Stimulated activated CD4-positive, alpha-beta T cell treated with anti-CD3 and anti-CD28 coated beads, Interleukin-12 subunit alpha, Interleukin-12 subunit beta, amount 100 ng/mL, for 4 hours (primary cell): ENCODE results near the gene MTR.

Source experiments
- DNase-seq: peaks from one replicate; pipeline ENCODE4 v3.0.0-alpha.2; 2020

Gene MTR

DNA sequence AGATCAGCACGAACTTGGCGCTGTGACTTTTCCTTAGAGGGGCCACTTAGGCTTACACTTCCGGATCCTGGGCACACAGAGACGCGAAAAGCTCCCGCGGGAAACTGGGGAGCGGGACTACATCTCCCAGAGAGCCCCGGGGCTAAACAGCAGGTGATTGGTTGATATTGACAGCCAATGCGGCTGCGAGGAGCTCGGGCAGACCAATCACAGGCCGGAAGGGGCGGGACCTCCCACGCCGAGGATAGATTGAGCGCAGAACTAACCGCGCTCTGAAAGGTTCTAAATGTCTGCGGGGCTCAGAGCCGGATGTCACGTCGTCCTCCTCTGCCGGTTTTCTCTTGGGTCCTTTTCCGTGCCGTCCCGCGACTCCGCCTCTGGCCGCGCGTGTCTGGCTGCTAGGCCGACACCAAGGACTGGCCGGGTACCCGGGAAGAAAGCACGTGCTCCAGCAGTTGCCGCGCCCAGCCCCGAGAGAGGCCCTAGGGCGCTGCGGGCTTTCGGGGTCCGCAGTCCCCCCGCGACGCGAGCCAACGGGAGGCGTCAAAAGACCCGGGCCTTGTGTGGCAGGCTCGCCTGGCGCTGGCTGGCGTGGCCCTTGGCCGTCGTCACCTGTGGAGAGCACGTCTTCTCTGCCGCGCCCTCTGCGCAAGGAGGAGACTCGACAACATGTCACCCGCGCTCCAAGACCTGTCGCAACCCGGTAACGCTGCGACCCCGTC is at the start of gene MTR:
TSS of gene MTR (plus strand) at position 258 of the 722 bp plus-strand sequence. CDS start at position 670, 412 bp downstream.
- peak; percentile 94 for DNase-seq

DNA sequence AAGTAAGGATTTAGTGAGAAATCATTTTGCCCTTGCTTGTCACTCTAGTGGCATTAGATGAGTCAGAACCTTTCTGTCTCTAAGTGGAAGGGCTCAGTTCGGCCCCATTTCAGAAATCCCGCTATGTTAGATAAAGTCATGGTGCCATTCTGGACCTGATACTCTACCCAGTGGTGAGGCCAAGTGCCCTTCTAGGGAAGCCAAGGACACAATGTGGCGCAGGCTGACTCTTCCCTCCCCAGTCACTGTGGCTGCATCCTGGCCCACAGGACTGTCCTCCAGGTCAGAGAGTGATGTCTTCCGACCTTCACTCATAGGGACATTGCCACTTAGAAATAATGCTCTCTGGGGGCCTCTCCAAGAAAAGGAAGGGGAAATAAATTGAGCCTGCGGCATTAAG is 48.3 kb upstream of the MTR start:
- DNase-seq: no peak

DNA sequence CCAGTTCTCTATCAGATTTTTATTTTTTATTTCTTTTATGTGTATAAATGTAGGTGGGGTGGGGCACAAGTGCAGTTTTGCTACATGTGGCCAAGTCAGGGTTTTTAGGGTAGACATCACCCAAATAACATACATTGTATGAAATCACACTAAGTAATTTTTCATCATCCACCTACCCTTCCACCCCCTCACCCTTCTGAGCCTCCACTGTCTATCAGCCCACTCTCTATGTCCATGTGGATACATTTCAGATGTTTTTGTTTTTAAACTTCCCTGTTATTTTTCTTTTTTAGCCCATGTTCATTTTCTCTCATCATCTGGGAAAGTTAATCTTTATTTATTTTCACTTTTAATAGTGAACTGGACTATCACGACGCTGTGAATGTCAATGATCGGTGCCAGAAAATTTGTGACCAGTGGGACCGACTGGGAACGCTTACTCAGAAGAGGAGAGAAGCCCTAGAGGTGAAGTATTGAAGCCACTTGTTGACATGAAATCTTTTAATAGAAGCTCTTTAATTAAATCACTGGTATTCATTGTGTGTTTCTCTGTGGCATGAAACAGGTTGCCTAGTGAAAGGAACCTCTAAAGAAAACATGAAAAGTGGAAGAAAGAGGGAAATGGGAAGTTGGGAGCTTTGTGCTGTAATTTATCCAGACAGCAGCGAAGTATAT is 47.6 kb upstream of the MTR start:
- no peak for DNase-seq

DNA sequence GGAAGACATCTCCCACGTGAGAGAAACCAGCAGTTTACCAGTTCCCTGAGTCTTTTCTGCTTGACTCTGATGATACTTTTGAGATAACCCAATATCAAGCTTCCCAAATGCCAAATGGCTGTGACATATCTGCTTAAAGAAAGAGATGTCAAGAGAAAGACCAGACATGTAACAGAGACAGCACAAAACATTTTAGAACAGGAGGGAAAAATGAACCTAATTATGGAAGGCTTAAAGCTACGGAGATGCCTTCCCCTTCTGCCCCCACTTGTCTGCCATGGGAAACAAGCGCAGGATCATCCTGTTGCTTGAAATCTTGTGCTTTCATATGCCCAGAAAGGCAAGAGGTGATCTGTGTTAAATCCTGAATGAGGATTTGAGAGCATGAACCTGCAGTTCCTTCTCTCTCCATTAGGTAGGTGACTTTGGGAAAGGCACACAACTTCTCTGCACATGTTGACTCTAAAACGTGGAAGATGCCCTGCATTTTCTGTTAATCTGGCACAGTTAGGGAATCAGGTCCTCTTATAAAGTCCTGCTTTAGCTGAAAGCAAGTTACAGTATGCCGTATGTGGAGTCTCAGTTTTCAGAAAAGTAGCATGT is 46.7 kb upstream of the MTR start:
- no peak for DNase-seq

DNA sequence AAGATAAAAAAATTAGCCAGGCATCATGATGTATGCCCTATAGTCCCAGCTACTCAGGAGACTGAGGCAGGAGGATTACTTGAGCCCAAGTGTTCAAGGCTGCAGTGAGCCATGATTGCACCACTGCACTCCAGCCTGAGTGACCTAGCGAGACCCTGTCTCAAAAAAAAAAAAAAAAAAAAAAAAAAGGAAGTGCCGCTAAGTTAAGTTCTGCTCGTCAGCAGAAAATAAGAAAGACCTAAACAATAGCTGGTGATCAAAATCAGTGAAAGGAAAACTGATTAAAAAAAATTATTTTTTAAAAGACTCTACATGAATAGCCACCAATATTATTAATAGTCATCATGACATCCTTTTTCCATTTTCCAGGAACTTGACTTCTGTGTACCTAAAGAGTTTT is 44.2 kb upstream of the MTR start:
- no peak for DNase-seq

DNA sequence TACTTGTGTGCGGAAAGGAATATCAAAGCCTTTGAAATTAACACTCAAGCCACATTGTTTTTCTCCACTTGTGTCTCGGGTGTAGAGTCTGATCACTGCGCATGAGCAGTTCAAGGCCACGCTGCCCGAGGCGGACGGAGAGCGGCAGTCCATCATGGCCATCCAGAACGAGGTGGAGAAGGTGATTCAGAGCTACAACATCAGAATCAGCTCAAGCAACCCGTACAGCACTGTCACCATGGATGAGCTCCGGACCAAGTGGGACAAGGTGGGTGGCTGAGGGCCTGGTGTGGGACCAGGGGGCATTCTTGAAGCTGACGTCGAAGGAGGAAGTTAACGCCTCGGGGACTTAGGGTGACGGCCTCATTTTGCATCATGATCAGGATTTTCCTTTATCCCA is 43.7 kb upstream of the MTR start:
- DNase-seq: no peak

DNA sequence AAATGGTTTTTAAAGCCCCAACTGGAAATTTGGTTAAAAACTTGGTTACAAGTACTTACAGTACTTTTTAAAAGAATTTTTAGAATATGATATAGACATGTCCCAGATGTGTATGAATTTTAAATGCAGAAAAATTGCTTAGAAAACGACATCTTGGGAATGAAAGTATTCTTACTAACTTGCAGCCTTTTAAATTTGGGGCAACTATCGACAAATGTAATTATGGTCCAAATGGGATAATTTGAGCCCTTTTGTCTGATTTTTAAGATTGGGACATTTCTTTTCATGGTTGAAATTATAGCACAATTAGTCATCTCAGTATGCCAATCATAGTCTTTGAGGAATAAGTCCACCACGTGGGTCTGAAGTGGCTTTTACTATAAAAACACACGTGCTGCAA is 43.2 kb upstream of the MTR start:
- no peak for DNase-seq

DNA sequence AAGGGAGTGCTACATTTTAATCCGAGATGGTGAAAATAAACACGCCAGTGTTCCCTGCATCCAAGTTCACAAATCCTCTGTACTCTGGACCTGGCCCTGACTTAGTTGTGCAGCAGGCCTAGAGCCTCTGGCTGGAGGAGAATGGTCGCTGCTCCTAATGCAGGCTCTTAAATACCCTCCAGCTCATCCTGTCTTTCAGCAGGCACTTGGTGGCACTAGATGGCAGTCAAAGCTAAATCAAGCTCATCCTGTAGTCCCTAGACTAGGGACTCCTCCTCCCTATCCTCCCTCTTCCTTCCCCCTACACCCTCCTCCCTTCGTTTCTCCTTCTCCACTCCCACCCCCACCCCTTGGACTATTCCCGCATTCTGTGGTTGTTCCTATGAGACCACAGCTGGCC is 41.6 kb upstream of the MTR start:
- no peak for DNase-seq

DNA sequence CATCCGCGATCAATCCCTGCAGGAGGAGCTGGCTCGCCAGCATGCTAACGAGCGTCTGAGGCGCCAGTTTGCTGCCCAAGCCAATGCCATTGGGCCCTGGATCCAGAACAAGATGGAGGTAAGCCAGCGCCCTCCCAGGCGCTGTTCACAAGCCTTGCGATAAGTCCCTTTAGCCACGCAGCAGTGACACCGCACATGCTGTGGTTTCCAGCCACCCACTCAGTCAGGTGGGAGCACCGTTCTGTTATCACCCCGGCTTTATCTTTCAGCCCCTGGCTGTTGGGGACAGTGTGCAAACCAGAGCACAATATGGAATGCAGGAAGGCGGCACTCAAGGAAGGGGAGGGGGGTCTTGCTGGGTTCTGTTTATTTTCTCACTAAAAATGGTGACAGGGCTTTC is 41.1 kb upstream of the MTR start:
- no peak for DNase-seq

DNA sequence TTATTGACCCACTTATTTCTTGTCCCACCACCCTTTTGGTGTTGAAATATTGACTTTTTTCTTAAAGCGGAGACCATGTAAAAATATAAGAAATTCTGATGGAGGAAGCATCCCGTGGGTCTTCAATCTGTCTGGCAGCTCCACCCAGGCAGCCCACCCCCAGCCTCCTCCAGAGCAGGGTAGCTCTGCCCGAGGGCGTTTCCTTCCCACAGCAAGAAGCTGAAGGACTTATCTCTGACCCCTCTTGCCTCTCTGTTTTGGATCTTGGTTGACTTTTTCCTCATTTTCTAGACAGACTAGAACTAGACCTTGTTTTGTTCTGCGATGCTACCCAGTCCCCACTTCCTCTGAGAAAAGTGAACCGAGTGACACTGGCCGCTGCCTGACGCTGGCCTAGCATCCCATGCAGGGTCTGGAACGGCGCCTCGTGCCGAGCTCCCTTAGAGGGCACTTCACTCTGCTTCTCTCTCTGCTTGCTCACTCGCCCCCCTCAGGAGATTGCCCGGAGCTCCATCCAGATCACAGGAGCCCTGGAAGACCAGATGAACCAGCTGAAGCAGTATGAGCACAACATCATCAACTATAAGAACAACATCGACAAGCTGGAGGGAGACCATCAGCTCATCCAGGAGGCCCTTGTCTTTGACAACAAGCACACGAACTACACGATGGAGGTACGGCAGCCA is 40.4 kb upstream of the MTR start:
- DNase-seq: no peak

DNA sequence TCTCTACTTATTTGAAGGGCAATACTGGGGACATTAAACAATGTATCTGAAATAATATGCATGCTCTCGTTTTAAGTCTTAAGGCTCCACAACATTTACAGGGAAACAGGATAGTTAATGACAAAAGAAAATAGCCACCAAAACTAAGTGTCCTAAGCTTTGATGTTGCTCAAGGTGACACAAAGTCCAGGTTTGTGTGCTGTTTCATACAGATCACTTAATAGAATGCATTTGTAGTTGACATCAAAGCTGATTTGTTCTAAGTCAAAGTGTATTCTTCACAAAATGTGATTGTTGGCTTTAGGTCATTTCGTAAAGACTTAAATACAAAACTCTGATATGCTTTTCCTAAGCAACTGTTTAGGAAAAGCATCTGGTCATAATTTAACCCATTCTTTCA is 37.5 kb upstream of the MTR start:
- no peak for DNase-seq

DNA sequence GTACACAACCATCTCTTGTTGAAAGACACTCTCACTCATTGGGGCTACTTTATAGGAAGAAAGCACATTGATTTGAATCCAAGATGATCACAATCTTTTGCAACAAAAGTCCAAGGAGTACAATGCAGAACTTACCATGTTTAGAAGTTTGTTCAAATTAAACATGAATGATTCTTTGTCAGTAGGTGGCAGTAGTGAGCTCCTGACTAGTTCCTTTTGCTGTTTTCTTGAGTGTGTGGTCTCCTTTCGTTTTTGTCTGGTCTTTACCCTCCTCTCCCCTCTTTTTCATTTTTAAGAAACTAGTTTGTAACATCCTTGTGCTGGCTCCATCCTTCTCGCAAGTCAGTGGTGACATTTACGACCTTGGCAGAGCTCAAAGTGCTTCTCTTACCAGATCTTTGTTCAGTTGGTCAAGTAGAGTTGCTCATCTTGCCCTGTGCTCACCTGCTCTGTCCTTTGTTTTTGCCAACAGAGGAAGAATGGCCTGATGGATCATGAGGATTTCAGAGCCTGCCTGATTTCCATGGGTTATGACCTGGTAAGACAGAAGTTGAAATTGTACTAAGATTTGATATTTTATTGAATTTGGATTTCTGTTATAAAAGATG is 35.7 kb upstream of the MTR start:
- no peak for DNase-seq

DNA sequence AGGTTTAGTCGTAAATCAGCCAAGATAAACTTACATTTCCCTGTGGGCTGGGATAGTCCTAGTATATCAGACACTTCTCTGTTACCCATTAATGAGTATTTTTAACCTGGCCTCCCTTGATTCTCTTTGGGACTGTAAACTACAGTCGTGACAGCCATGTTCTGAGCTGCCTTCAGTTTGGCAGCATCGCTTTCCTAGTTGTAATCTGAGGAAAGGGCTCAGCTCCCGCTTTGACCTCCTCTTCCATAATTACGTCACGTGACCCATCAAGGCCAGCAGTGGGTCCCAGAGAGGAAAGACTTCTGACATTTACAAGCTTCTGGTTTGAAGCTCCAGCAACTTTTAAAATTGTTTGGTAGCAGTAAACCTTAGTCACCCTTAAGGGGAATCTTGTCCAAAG is 34.6 kb upstream of the MTR start:
- DNase-seq: no peak

DNA sequence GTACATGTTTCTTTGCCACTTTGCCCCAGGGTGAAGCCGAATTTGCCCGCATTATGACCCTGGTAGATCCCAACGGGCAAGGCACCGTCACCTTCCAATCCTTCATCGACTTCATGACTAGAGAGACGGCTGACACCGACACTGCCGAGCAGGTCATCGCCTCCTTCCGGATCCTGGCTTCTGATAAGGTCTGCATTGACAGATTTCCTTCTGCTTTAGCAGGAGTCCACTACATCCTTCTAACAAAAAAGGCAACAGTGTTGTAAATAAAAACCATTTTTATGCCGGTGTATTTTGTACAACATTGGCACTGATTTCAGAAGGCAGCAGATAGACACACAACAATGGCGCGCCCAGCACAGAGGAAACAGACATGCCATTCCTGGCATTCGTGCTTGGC is 34.1 kb upstream of the MTR start:
- no peak for DNase-seq

DNA sequence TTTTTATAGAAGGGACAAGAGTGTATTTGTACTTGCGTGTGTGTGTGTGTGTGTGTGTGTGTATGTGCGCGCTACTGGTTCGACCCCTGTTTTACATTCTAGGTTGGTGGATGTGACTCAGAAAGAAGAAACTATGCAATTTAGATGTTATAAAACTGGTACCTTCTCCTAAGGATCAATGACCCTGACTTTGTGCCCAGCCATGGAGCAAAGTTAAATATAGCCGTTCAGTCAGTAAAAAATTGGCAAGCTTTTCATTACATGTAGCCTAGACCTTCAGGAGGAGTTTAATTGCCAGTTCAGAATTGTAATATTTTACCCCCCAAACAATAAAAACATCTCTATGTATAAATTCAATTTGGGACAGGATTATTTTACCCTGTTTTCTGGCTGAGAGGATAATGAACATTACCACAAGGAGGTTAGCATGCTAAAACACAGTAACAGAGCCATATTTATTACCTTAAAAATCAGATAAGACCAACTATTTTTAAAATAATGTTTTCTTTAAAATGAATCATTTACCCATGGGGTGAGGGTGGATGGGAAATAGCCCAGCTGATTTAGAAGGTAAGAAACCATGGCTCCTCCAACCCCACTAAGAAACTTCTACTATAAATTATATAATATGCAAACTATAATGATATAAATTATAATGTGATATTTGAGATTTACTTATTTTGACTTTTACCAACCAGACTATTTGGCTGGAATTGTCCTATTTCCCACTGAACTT is 33.5 kb upstream of the MTR start:
- DNase-seq: no peak

DNA sequence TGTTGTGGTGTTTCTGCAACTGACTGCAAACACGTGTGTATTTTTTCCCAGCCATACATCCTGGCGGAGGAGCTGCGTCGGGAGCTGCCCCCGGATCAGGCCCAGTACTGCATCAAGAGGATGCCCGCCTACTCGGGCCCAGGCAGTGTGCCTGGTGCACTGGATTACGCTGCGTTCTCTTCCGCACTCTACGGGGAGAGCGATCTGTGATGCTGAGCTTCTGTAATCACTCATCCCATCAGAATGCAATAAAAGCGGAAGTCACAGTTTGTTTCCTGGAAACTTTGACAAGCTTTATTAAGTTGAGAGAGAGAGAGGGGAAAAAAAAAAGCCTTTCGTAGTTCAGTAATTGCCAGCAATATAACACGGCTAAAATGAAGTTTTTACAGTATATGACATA is 32.7 kb upstream of the MTR start:
- no peak for DNase-seq

DNA sequence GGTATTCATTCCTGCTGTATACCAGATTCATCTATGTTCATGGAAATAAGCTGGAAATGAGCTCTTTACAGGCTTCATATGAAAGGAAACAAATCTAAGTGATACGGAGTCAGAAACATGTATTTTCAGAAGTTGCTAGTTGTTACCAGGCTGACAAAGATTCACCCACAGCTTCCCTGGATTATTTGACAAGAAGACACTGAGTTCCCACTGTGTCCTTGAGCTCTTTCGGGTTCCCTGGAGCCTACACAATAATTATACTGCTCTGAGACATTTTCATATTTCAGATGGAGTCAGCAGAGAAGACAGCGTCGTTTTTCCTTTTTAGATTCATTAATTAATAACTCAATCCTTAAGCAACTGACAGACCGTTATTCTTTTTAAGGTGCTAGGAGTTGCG is 29.3 kb upstream of the MTR start:
- no peak for DNase-seq

DNA sequence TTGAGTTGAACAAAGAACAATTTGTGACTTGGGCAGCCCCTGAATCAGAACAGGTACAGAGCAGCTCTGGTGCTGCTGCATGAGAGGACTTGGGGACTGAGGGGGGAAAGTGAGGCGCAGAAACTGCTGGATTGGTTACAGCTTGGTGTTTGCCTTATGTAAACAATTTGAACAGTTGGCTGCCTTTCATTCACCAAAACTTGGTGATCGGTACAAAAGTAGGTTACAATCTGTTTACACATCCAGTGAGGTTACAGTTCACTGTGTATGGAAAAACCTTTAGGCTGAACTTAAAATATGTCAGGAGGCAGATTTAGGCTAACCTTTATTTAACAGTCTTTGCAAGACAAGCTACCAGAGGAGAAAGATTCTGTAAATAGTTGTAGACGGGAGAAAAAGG is 28.6 kb upstream of the MTR start:
- DNase-seq: no peak

DNA sequence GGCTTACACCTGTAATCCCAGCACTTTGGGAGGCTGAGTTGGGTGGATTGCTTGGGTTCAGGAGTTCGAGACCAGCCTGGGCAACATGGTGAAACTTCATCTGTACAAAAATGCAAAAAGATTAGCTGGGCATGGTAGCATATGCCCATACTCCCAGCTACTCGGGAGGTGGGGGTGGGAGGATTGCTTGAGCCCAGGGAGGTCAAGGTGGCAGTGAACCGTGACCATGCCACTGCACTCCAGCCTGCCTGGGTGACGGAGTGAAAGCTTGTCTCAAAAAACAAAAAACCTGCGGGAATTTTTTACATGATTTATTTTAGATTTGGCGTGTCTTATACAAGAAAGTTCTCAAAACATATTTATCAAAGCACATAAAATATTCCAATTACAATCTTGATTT is 27.8 kb upstream of the MTR start:
- no peak for DNase-seq

DNA sequence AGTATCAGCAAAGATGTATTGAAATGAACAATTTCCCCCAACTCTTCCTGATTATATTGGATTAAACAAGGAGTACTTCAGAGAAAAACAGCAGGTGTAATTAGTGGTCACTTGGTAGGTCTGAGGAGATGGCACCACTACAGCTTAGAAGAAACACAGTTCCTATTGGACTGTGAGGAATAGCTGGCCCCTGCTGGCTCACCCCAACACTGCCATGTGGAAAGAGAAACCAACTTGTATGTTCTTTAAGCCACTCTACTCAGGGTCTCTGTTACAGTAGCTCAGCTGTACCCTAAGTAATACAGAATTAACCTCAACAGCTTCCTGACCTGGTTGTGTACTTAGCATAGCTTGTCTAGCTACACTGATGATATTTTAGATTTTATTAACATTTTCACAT is 26.5 kb upstream of the MTR start:
- DNase-seq: no peak

DNA sequence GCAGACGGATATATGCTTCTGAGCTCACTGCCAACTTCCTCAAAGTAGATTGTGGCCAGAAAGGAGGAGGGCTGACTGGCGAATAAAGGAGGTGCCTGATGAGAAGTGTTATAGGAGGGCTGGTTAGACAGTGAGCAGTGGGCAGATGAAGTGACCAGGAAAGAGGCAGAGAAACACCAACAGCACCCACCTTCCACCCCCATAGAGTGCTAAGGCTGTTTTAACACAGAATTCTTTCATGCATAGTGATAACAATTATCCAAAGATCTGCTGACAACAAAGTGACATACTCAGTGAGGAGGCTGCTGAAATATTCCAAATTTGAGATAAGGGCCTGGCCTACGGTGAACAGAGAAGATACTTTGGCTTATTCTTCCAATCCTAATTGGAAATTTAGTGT is 21.2 kb upstream of the MTR start:
- no peak for DNase-seq

DNA sequence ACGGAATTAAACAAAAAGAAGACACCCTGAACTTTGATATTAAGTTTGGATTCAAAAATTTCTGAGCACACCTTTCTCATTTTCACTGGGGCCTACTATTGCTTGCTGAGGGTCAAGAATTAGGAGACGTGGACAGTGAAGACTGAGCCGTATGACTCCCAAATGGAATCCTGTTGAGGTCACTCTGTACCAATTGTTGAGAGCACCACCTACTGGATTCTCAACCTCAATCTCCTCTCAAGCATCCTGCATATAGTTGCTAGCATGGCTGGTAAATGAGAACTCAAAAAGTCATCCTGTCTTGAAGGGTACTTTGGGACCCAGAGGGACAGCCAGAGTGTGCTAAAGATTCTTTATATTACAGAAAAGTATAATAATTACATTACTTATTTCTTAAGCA is 20.2 kb upstream of the MTR start:
- no peak for DNase-seq

DNA sequence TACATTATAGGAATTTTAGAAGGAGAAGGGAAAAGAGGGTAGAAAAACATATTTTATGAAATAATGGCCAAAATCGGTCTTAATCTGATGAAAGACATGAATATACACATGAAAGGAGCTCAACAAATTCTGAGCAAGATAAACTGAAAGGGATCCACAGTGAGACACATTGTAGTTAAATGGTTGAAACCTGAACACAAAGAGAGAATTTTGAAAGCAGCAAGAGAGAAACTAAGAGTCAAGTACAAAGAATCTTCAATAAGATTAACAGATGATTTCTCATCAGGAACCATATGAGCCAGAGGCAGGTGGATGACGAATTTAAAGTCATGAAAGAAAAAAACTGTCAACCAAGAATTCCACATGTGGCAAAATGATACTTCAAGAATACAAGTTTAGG is 15.8 kb upstream of the MTR start:
- DNase-seq: no peak
